H1 (cell line): Measurements from ENCODE around the gene FSIP1. TPM values are rescaled to one million over a fixed set of nuclear protein-coding genes. Genes with fewer than 3 reads are reported as not detected.
A peak's percentile ranks its signal among the peaks of the same experiment; 100 is the strongest.

Experiments
- CHD2 ChIP-seq: IDR thresholded peaks from 2 replicates; pipeline ENCODE4 v1.6.1; 2012; ENCODE audit warnings: low read length, improper control_type of control experiment
- EZH2 ChIP-seq: fragments of 200-600 bp; sonication (generic); IDR thresholded peaks from 2 replicates; pipeline ENCODE4 v1.7.1; 2012; ENCODE audit warnings: low read depth, mild to moderate bottlenecking, moderate library complexity, low read length, inconsistent platforms; ENCODE audit not compliant: severe bottlenecking
- GABPA ChIP-seq: IDR thresholded peaks from 2 replicates; pipeline ENCODE4 v1.6.1; 2011; ENCODE audit warnings: mild to moderate bottlenecking, low read length, moderate library complexity, borderline replicate concordance; ENCODE audit not compliant: insufficient read depth
- JUND ChIP-seq: IDR thresholded peaks from 2 replicates; pipeline ENCODE4 v1.6.1; 2011; ENCODE audit warnings: mild to moderate bottlenecking, improper control_type of control experiment, low read length
- SIRT6 ChIP-seq: IDR thresholded peaks from one replicate; pipeline ENCODE4 v1.7.1; 2012; ENCODE audit warnings: low read length, inconsistent platforms
- SRF ChIP-seq: IDR thresholded peaks from 2 replicates; pipeline ENCODE4 v1.6.1; 2011; ENCODE audit warnings: mild to moderate bottlenecking, low read depth, low read length, moderate library complexity
- TAF1 ChIP-seq: IDR thresholded peaks from 2 replicates; pipeline ENCODE4 v1.6.1; 2011; ENCODE audit warnings: mild to moderate bottlenecking, low read depth, low read length
- TBP ChIP-seq: IDR thresholded peaks from 2 replicates; pipeline ENCODE4 v1.6.1; 2011; ENCODE audit warnings: low read depth, low read length, improper control_type of control experiment
- polyA plus RNA-seq, 7 experiments: library from polyadenylated mRNA; depleted of rRNA in 3 of 7; stranded (reverse) in 5 of 7; unstranded in 2 of 7; fragments of >200 nt in 5 of 7; fragments of 200-250 nt in 2 of 7; gene quantifications; 1 replicate in 5 of 7; 2 replicates in 1 of 7; 4 replicates in 1 of 7; pipeline versions ENCODE4 v1.2.1 to v1.2.3, GENCODE V29; 2011 to 2013; ENCODE audit warnings: missing spikeins in 2 of 7, mixed read lengths in 2 of 7
- total RNA-seq: library from RNA; stranded (reverse); fragmentation: NEBNext Ultra II Directional; extraction: Animal tissue kit (Norgen Biotek cat#: 25700); gene quantifications from 2 replicates; pipeline ENCODE4 v1.2.1, GENCODE V29; 2021
- TF ChIP-seq, protein P1 (sequence below): fragments of 300-600 bp; sonication (generic); IDR thresholded peaks from 2 replicates; pipeline ENCODE4 v1.7.1; 2012; ENCODE audit warnings: low read length, moderate library complexity, mild to moderate bottlenecking, inconsistent platforms; ENCODE audit not compliant: insufficient replicate concordance
- TF ChIP-seq, protein P2 (sequence below): IDR thresholded peaks from 2 replicates; pipeline ENCODE4 v1.6.1; 2012; ENCODE audit warnings: inconsistent platforms

The FSIP1 gene
- total and polyA plus RNA-seq, 2 of the 8 experiments (the other 6 are each of a cell fraction or from before 2014, with no cell fraction given), result 0.18 to 1.3 TPM

DNA sequence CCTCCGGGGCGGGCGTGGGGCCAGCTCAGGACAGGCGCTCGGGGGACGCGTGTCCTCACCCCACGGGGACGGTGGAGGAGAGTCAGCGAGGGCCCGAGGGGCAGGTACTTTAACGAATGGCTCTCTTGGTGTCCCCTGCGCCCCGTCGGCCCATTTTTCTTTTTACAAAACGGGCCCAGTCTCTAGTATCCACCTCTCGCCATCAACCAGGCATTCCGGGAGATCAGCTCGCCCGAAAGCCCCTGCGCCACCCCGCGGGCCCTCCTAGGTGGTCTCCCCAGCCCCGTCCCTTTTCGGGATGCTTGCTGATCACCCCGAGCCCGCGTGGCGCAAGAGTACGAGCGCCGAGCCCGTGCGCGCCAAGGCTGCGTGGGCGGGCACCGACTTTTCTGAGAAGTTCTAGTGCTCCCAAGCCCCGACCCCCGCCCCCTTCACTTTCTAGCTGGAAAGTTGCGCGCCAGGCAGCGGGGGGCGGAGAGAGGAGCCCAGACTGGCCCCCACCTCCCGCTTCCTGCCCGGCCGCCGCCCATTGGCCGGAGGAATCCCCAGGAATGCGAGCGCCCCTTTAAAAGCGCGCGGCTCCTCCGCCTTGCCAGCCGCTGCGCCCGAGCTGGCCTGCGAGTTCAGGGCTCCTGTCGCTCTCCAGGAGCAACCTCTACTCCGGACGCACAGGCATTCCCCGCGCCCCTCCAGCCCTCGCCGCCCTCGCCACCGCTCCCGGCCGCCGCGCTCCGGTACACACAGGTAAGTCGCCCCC, 202.0 kb downstream of the FSIP1 start, which contains the start of gene THBS1 (continued):
- TF ChIP-seq, protein P1, sequence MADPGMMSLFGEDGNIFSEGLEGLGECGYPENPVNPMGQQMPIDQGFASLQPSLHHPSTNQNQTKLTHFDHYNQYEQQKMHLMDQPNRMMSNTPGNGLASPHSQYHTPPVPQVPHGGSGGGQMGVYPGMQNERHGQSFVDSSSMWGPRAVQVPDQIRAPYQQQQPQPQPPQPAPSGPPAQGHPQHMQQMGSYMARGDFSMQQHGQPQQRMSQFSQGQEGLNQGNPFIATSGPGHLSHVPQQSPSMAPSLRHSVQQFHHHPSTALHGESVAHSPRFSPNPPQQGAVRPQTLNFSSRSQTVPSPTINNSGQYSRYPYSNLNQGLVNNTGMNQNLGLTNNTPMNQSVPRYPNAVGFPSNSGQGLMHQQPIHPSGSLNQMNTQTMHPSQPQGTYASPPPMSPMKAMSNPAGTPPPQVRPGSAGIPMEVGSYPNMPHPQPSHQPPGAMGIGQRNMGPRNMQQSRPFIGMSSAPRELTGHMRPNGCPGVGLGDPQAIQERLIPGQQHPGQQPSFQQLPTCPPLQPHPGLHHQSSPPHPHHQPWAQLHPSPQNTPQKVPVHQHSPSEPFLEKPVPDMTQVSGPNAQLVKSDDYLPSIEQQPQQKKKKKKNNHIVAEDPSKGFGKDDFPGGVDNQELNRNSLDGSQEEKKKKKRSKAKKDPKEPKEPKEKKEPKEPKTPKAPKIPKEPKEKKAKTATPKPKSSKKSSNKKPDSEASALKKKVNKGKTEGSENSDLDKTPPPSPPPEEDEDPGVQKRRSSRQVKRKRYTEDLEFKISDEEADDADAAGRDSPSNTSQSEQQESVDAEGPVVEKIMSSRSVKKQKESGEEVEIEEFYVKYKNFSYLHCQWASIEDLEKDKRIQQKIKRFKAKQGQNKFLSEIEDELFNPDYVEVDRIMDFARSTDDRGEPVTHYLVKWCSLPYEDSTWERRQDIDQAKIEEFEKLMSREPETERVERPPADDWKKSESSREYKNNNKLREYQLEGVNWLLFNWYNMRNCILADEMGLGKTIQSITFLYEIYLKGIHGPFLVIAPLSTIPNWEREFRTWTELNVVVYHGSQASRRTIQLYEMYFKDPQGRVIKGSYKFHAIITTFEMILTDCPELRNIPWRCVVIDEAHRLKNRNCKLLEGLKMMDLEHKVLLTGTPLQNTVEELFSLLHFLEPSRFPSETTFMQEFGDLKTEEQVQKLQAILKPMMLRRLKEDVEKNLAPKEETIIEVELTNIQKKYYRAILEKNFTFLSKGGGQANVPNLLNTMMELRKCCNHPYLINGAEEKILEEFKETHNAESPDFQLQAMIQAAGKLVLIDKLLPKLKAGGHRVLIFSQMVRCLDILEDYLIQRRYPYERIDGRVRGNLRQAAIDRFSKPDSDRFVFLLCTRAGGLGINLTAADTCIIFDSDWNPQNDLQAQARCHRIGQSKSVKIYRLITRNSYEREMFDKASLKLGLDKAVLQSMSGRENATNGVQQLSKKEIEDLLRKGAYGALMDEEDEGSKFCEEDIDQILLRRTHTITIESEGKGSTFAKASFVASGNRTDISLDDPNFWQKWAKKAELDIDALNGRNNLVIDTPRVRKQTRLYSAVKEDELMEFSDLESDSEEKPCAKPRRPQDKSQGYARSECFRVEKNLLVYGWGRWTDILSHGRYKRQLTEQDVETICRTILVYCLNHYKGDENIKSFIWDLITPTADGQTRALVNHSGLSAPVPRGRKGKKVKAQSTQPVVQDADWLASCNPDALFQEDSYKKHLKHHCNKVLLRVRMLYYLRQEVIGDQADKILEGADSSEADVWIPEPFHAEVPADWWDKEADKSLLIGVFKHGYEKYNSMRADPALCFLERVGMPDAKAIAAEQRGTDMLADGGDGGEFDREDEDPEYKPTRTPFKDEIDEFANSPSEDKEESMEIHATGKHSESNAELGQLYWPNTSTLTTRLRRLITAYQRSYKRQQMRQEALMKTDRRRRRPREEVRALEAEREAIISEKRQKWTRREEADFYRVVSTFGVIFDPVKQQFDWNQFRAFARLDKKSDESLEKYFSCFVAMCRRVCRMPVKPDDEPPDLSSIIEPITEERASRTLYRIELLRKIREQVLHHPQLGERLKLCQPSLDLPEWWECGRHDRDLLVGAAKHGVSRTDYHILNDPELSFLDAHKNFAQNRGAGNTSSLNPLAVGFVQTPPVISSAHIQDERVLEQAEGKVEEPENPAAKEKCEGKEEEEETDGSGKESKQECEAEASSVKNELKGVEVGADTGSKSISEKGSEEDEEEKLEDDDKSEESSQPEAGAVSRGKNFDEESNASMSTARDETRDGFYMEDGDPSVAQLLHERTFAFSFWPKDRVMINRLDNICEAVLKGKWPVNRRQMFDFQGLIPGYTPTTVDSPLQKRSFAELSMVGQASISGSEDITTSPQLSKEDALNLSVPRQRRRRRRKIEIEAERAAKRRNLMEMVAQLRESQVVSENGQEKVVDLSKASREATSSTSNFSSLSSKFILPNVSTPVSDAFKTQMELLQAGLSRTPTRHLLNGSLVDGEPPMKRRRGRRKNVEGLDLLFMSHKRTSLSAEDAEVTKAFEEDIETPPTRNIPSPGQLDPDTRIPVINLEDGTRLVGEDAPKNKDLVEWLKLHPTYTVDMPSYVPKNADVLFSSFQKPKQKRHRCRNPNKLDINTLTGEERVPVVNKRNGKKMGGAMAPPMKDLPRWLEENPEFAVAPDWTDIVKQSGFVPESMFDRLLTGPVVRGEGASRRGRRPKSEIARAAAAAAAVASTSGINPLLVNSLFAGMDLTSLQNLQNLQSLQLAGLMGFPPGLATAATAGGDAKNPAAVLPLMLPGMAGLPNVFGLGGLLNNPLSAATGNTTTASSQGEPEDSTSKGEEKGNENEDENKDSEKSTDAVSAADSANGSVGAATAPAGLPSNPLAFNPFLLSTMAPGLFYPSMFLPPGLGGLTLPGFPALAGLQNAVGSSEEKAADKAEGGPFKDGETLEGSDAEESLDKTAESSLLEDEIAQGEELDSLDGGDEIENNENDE, result no peak
- TF ChIP-seq SRF (no peak), TAF1 (peak; percentile 100), JUND (no peak; the same call in 1 of the 2 replicates), SIRT6 (no peak), TBP (peak; percentile 99), CHD2 (0 out of 2 replicates have a peak, but pooled peaks have one; percentile 47), GABPA (no peak), EZH2 (no peak)
- TF ChIP-seq, protein P2, sequence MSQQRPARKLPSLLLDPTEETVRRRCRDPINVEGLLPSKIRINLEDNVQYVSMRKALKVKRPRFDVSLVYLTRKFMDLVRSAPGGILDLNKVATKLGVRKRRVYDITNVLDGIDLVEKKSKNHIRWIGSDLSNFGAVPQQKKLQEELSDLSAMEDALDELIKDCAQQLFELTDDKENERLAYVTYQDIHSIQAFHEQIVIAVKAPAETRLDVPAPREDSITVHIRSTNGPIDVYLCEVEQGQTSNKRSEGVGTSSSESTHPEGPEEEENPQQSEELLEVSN, result no peak
